Nephron (organoid): Measurements from ENCODE around the gene KIAA1549.
"Not testable (repeated sequence)": the region's sequence is repeated elsewhere in the genome, so short reads cannot be mapped to it uniquely, and the experiment has no call there.

Experiments used
- H3K27ac Mint-ChIP-seq, 3 experiments: 2 replicates each; pipeline ENCODE4 v1.8.0; 2020; ENCODE audit warnings: mixed read lengths in 3 of 3, mild to moderate bottlenecking in 2 of 3, moderate library complexity in 1 of 3
- H3K27me3 Mint-ChIP-seq: 2 replicates; pipeline ENCODE4 v1.8.0; 2021; ENCODE audit warnings: low read depth, mild to moderate bottlenecking, moderate library complexity, mixed read lengths
- H3K36me3 Mint-ChIP-seq: 2 replicates; pipeline ENCODE4 v1.8.0; 2020; ENCODE audit warnings: low read depth, mixed read lengths
- H3K4me1 Mint-ChIP-seq: 2 replicates; pipeline ENCODE4 v1.8.0; 2020; ENCODE audit warnings: mixed read lengths
- H3K4me3 Mint-ChIP-seq, 3 experiments: 2 replicates each; pipeline ENCODE4 v1.8.0; 2020; ENCODE audit warnings: mild to moderate bottlenecking in 3 of 3, mixed read lengths in 3 of 3, moderate library complexity in 2 of 3
- H3K9me3 Mint-ChIP-seq: 2 replicates; pipeline ENCODE4 v1.8.0; 2020; ENCODE audit warnings: mixed read lengths
- CTCF ChIP-seq, 3 experiments: fragments of 200-600 bp; sonication (generic); IDR thresholded peaks; one replicate each; pipeline ENCODE4 v1.5.0; 2021; ENCODE audit warnings: antibody characterized with exemption in 3 of 3; ENCODE audit not compliant: unreplicated experiment in 3 of 3

KIAA1549 gene

GRCh38 chr7:138814816-138815332 is 166.3 kb downstream of the KIAA1549 start:
- H3K4me1 Mint-ChIP-seq: peaks cover 5% of the 10 kb centered on the region
- TF ChIP-seq CTCF (IDR thresholded peaks at IDR 0.05; ENCODE audit: unreplicated experiment in 3 of 3): no peak
- H3K4me3 Mint-ChIP-seq: no peak overlapping the region
- no peaks in the 10 kb centered on the region for H3K36me3 Mint-ChIP-seq
- H3K9me3 Mint-ChIP-seq: no peaks in the 10 kb centered on the region
- H3K27me3 Mint-ChIP-seq: no peaks in the 10 kb centered on the region
- no peak overlapping the region for H3K27ac Mint-ChIP-seq

GRCh38 chr7:138813945-138814344 is 167.2 kb downstream of the KIAA1549 start:
- H3K9me3 Mint-ChIP-seq: no peaks in the 10 kb centered on the region
- no peak overlapping the region for H3K27ac Mint-ChIP-seq
- no peaks in the 10 kb centered on the region for H3K36me3 Mint-ChIP-seq
- H3K4me1 Mint-ChIP-seq: peaks cover 6% of the 10 kb centered on the region
- H3K4me3 Mint-ChIP-seq: no peak overlapping the region
- no peaks in the 10 kb centered on the region for H3K27me3 Mint-ChIP-seq
- TF ChIP-seq CTCF (IDR thresholded peaks at IDR 0.05; ENCODE audit: unreplicated experiment in 3 of 3): no peak

GRCh38 chr7:138811327-138811726 is 169.9 kb downstream of the KIAA1549 start:
- H3K4me3 Mint-ChIP-seq, H3K9me3 Mint-ChIP-seq, H3K36me3 Mint-ChIP-seq, H3K27me3 Mint-ChIP-seq, H3K27ac Mint-ChIP-seq: not testable (repeated sequence)
- peaks cover 16% of the 10 kb centered on the region for H3K4me1 Mint-ChIP-seq

- TF ChIP-seq CTCF (IDR thresholded peaks at IDR 0.05; ENCODE audit: unreplicated experiment in 3 of 3): no peak
- Mint-ChIP-seq H3K9me3 (no peaks in the 10 kb centered on the region), H3K27me3 (no peaks in the 10 kb centered on the region), H3K27ac (no peak overlapping the region), H3K36me3 (no peaks in the 10 kb centered on the region), H3K4me1 (peaks cover 12% of the 10 kb centered on the region), H3K4me3 (no peak overlapping the region)
Measured at GRCh38 chr7:138809346-138809745, 171.8 kb downstream of the KIAA1549 start.

- Mint-ChIP-seq H3K4me3 (no peak overlapping the region), H3K4me1 (peaks cover 16% of the 10 kb centered on the region), H3K27me3 (peaks cover 4% of the 10 kb centered on the region), H3K9me3 (no peaks in the 10 kb centered on the region), H3K36me3 (no peaks in the 10 kb centered on the region), H3K27ac (no peak overlapping the region)
- TF ChIP-seq CTCF (IDR thresholded peaks at IDR 0.05; ENCODE audit: unreplicated experiment in 3 of 3): no peak
Measured at GRCh38 chr7:138804618-138805017, 176.6 kb downstream of the KIAA1549 start.

GRCh38 chr7:138802706-138803105 is 178.5 kb downstream of the KIAA1549 start:
- Mint-ChIP-seq H3K27ac (no peak overlapping the region), H3K36me3 (no peaks in the 10 kb centered on the region), H3K4me1 (peaks cover 15% of the 10 kb centered on the region), H3K4me3 (no peak overlapping the region), H3K27me3 (peaks cover 18% of the 10 kb centered on the region), H3K9me3 (no peaks in the 10 kb centered on the region)
- no peak for TF ChIP-seq CTCF (IDR thresholded peaks at IDR 0.05; ENCODE audit: unreplicated experiment in 3 of 3)
